GM12878 (cell line): ENCODE measurements around the gene MYO18B. TPM values are rescaled to one million over a fixed set of nuclear protein-coding genes. Genes with fewer than 3 reads are reported as not detected.

Experiments
- ATAC-seq: fragments of 200-7000 bp; cut with Tn5 transposase; 3 replicates; pipeline ENCODE4 v1.9.1; 2020; ENCODE audit warnings: mild to moderate bottlenecking, moderate library complexity
- BruUV-seq: library from RNA; stranded (reverse); fragments of 400-500 nt; replicated peaks from 2 replicates; lab custom pipeline; 2021; lab: Mats Ljungman, UMichigan
- CTCF ChIA-PET: fragments of 300-600 bp; sonication (Branson Sonifier 250); formaldehyde crosslinking; extraction: SDS; loops from one replicate; lab custom pipeline; 2021; ENCODE audit warnings: inconsistent platforms; lab: Yijun Ruan, JAX
- POLR2A ChIA-PET: fragments of 350-600 bp; formaldehyde crosslinking; extraction: SDS; loops from one replicate; lab custom pipeline; 2021; ENCODE audit warnings: inconsistent platforms; lab: Charles Lee
- RAD21 ChIA-PET: fragments of 300-600 bp; sonication (Branson Sonifier 250); formaldehyde crosslinking; loops from one replicate; lab custom pipeline; 2023; ENCODE audit warnings: antibody characterized with exemption; ENCODE audit not compliant: unreplicated experiment; lab: Charles Lee
- SMC1A ChIA-PET: fragments of 300-600 bp; sonication (Branson Sonifier 250); formaldehyde crosslinking; loops from one replicate; lab custom pipeline; 2023; ENCODE audit not compliant: unreplicated experiment, uncharacterized antibody; lab: Charles Lee
- DNase-seq: peaks from one replicate; pipeline ENCODE4 v3.0.0-alpha.2; 2011; ENCODE audit warnings: low read depth, low spot score
- FAIRE-seq: peaks from 3 replicates; lab custom pipeline; 2011; peaks lifted over from hg19 to GRCh38; lab: Jason Lieb, UNC
- H2AFZ ChIP-seq: 2 replicates; pipeline ENCODE4 v1.6.0; 2011; ENCODE audit warnings: low read depth, low read length, control low read depth; ENCODE audit not compliant: control insufficient read depth
- H3K27ac ChIP-seq: 2 replicates; pipeline ENCODE4 v1.5.1; 2011; ENCODE audit warnings: control low read depth; ENCODE audit not compliant: control insufficient read depth, insufficient read depth
- H3K27me3 ChIP-seq, 2 experiments: replicated peaks in 1 of 2; 2 replicates each; pipeline versions ENCODE4 v1.6.0 to v1.6.1; 2011; ENCODE audit warnings: low read length in 1 of 2; ENCODE audit not compliant: control insufficient read depth in 2 of 2, insufficient read depth in 2 of 2
- H3K36me3 ChIP-seq, 2 experiments: 2 replicates each; pipeline ENCODE4 v1.5.1; 2011; ENCODE audit warnings: low read length in 1 of 2; ENCODE audit not compliant: control insufficient read depth in 2 of 2, insufficient read depth in 2 of 2
- H3K4me1 ChIP-seq: 2 replicates; pipeline ENCODE4 v1.6.1; 2011; ENCODE audit warnings: mild to moderate bottlenecking, low read length, moderate library complexity, mixed read lengths; ENCODE audit not compliant: control insufficient read depth, insufficient read depth
- H3K4me2 ChIP-seq: 2 replicates; pipeline ENCODE4 v1.6.0; 2011; ENCODE audit warnings: control low read depth; ENCODE audit not compliant: control insufficient read depth, insufficient read depth
- H3K4me3 ChIP-seq: fragments of 200-600 bp; sonication (generic); 2 replicates; pipeline ENCODE4 v1.5.1; 2016
- H3K79me2 ChIP-seq: 2 replicates; pipeline ENCODE4 v1.6.0; 2011; ENCODE audit warnings: low read length; ENCODE audit not compliant: control insufficient read depth, insufficient read depth
- H3K9ac ChIP-seq: 2 replicates; pipeline ENCODE4 v1.8.0; 2011; ENCODE audit warnings: low read length, control low read depth, mixed read lengths; ENCODE audit not compliant: control insufficient read depth, insufficient read depth
- H3K9me3 ChIP-seq: replicated peaks from 3 replicates; pipeline ENCODE4 v1.5.1; 2011; ENCODE audit warnings: mild to moderate bottlenecking, low read length; ENCODE audit not compliant: control insufficient read depth, insufficient read depth
- H4K20me1 ChIP-seq: 2 replicates; pipeline ENCODE4 v1.6.0; 2011; ENCODE audit not compliant: control insufficient read depth, insufficient read depth
- CBX5 ChIP-seq: sonication (generic); IDR thresholded peaks from 2 replicates; pipeline ENCODE4 v1.6.1; 2016; ENCODE audit warnings: low read depth, moderate library complexity, mild to moderate bottlenecking, inconsistent platforms
- CREB1 ChIP-seq: IDR thresholded peaks from 2 replicates; pipeline ENCODE4 v1.6.1; 2012; ENCODE audit warnings: low read depth, mild to moderate bottlenecking, inconsistent platforms
- KLF5 ChIP-seq: fragments of 450-650 bp; IDR thresholded peaks from 2 replicates; pipeline ENCODE4 v1.6.1; 2014; ENCODE audit warnings: mild to moderate bottlenecking; ENCODE audit not compliant: partially characterized antibody
- MLLT1 ChIP-seq: fragments of 450-650 bp; IDR thresholded peaks from 2 replicates; pipeline ENCODE4 v1.6.1; 2016; ENCODE audit warnings: mild to moderate bottlenecking
- MXI1 ChIP-seq: fragments of 150-350 bp; IDR thresholded peaks from 2 replicates; pipeline ENCODE4 v1.6.1; 2011; ENCODE audit warnings: low read depth, mild to moderate bottlenecking, inconsistent platforms, low read length, improper control_type of control experiment
- NR2C2 ChIP-seq: IDR thresholded peaks from 2 replicates; pipeline ENCODE4 v1.6.1; 2011; ENCODE audit warnings: borderline replicate concordance, low read depth; ENCODE audit not compliant: control insufficient read depth, insufficient read length
- NR2F1 ChIP-seq: fragments of 450-650 bp; conservative IDR thresholded peaks from 2 replicates; pipeline ENCODE4 v1.6.1; 2017; ENCODE audit warnings: mild to moderate bottlenecking
- POLR2A ChIP-seq: IDR thresholded peaks from 2 replicates; pipeline ENCODE4 v1.6.1; 2011; ENCODE audit warnings: low read depth, mild to moderate bottlenecking, low read length
- RELB ChIP-seq: fragments of 450-650 bp; IDR thresholded peaks from 2 replicates; pipeline ENCODE4 v1.6.1; 2017; ENCODE audit warnings: low read depth, mild to moderate bottlenecking, moderate library complexity
- SRF ChIP-seq, 2 experiments: IDR thresholded peaks; 2 replicates each; pipeline ENCODE4 v1.6.1; 2011; ENCODE audit warnings: low read depth in 2 of 2, low read length in 2 of 2, mild to moderate bottlenecking in 1 of 2, moderate library complexity in 1 of 2
- STAT3 ChIP-seq: IDR thresholded peaks from 2 replicates; pipeline ENCODE4 v1.6.1; 2011; ENCODE audit warnings: low read depth, low read length, improper control_type of control experiment
- SUZ12 ChIP-seq: fragments of 200-600 bp; sonication (generic); IDR thresholded peaks from one replicate; pipeline ENCODE4 v1.6.1; 2018; ENCODE audit warnings: antibody characterized with exemption, mild to moderate bottlenecking; ENCODE audit not compliant: unreplicated experiment
- TBL1XR1 ChIP-seq: IDR thresholded peaks from 2 replicates; pipeline ENCODE4 v1.6.1; 2012; ENCODE audit warnings: low read depth, low read length, improper control_type of control experiment
- TCF12 ChIP-seq: IDR thresholded peaks from 2 replicates; pipeline ENCODE4 v1.6.1; 2011; ENCODE audit warnings: low read depth, mild to moderate bottlenecking, low read length
- ZBED1 ChIP-seq: IDR thresholded peaks from 2 replicates; pipeline ENCODE4 v1.6.1; 2016; ENCODE audit warnings: borderline replicate concordance
- WGBS: methylation state at CpG from one replicate; pipeline ENCODE4 v1.1.6; 2016; ENCODE audit warnings: low lambda C conversion rate; ENCODE audit not compliant: insufficient replicate concordance, insufficient coverage; ENCODE audit errors: missing lambda C conversion rate; 5-methylcytosine and 5-hydroxymethylcytosine counted together
- in situ Hi-C: fragments of 300-500 bp; cut with MboI; formaldehyde crosslinking; loops from 9 replicates; pipeline ENCODE4 v1.14.3; 2018; ENCODE audit warnings: mixed read lengths
- intact Hi-C: fragments of 100-400 bp; cut with micrococcal nuclease; formaldehyde crosslinking; loops from one replicate; pipeline ENCODE4 v1.14.2; 2022; ENCODE audit not compliant: unreplicated experiment
- polyA plus RNA-seq, 11 experiments: library from polyadenylated mRNA; depleted of rRNA in 4 of 11; unstranded in 6 of 11; stranded (reverse) in 5 of 11; fragments of >200 nt; fragmentation: Nextera tagmentation in 4 of 11; fragmentation: Illumina TruSeq in 1 of 11; extraction: Ambion mirVana in 4 of 11; extraction: Trizol in 1 of 11; gene quantifications; 1 replicate in 1 of 11; 2 replicates in 10 of 11; pipeline versions ENCODE4 v1.2.1 to v1.2.3, GENCODE V29; 2011 to 2016; ENCODE audit warnings: inconsistent platforms in 2 of 11, missing spikeins in 2 of 11, low read depth in 1 of 11
- total RNA-seq, 4 experiments: library from RNA; depleted of rRNA in 3 of 4; stranded (reverse); fragments of >200 nt in 3 of 4; fragmentation: Illumina TruSeq in 1 of 4; extraction: Trizol in 1 of 4; gene quantifications; 2 replicates each; pipeline versions ENCODE4 v1.2.1 to v1.2.3, GENCODE V29; 2013 to 2021

Gene MYO18B
- total and polyA plus RNA-seq, 10 of the 15 experiments (the other 5 are each of a cell fraction or from before 2014, with no cell fraction given): 0.05 to 2.1 (median 0.51) TPM; not detected in 1

GRCh38 chr22:25800766-25801165, 58.8 kb downstream of the MYO18B start:
- H3K4me3 ChIP-seq: no peak overlapping the region
- RAD21 ChIA-PET: no interaction called here
- no peaks in the 10 kb centered on the region for H3K79me2 ChIP-seq
- CTCF ChIA-PET: no interaction called here
- no peaks in the 10 kb centered on the region for H3K27me3 ChIP-seq
- SMC1A ChIA-PET: interaction anchor here (0.6 kb wide), 1 partner anchor 38 kb away, joined by 3 read pairs; no protein-coding TSS in a partner anchor
- H3K4me2 ChIP-seq: no peak overlapping the region
- no peaks in the 10 kb centered on the region for H3K9me3 ChIP-seq
- POLR2A ChIA-PET: no interaction called here
- no peaks in the 10 kb centered on the region for H3K4me1 ChIP-seq
- whole genome bisulfite sequencing: 46% methylated on average over 5 of the region's 5 CpGs
- DNase-seq (no peak), FAIRE-seq (no peak)
- no peak overlapping the region for H3K27ac ChIP-seq
- H3K36me3 ChIP-seq: no peaks in the 10 kb centered on the region
- H4K20me1 ChIP-seq: no peaks in the 10 kb centered on the region
- no peak for TF ChIP-seq RELB
- no peak for TF ChIP-seq CBX5
- no peak for TF ChIP-seq KLF5
- TF ChIP-seq MXI1: no peak
- TF ChIP-seq STAT3: no peak
- TF ChIP-seq SUZ12: no peak
- TF ChIP-seq SRF (IDR thresholded peaks at IDR 0.05; ENCODE audit: low read depth in 2 of 2, low read length in 2 of 2): no peak
- TF ChIP-seq POLR2A: no peak
- no peak for TF ChIP-seq CREB1
- TF ChIP-seq TBL1XR1: no peak
- no peak for TF ChIP-seq NR2F1
- no peak for TF ChIP-seq TCF12
- TF ChIP-seq MLLT1: no peak
- no peak for TF ChIP-seq NR2C2
- no peak for TF ChIP-seq ZBED1
- TF ChIP-seq, all 136 proteins: peak for 0
- intact Hi-C loops (no loop called here), in situ Hi-C loops (no loop called here)
- BruUV-seq: no TSS peak
- no peak overlapping the region for H3K9ac ChIP-seq
- no peak overlapping the region for H2AFZ ChIP-seq
- ATAC-seq: no peak
